ENCODE data around the gene KRTAP5-8.
"Not testable (repeated sequence)": the region's sequence is repeated elsewhere in the genome, so short reads cannot be mapped to it uniquely, and the experiment has no call there.

The KRTAP5-8 gene

GRCh38 chr11:71564430-71564829 is 26.6 kb downstream of the KRTAP5-8 start:
- Histone ChIP-seq H2AFZ (ENCODE audit: low read depth, low read length) (no peak overlapping the region), H3K79me2 (ENCODE audit: insufficient read depth, low read length) (no peaks in the 10 kb centered on the region), H3K4me2 (ENCODE audit: insufficient read depth, low read length) (no peak overlapping the region), H3K27me3 (ENCODE audit: insufficient read depth, low read length, poor library complexity) (peaks cover 11% of the 10 kb centered on the region), H3K36me3 (ENCODE audit: insufficient read depth, low read length) (no peaks in the 10 kb centered on the region), H3K4me1 (ENCODE audit: insufficient read depth, low read length) (no peaks in the 10 kb centered on the region), H3K9me3 (ENCODE audit: insufficient read depth, low read length, severe bottlenecking) (no peaks in the 10 kb centered on the region), H3K9ac (ENCODE audit: low read depth, low read length) (no peak overlapping the region), H3K27ac (ENCODE audit: low read length) (no peak overlapping the region), H3K4me3 (ENCODE audit: low read depth in 1 of 2, low read length in 2 of 2) (no peak overlapping the region), H4K20me1 (ENCODE audit: insufficient read depth, low read length) (peaks cover 4% of the 10 kb centered on the region; the same call in 1 of the 2 replicates)
- DNase-seq (no peak), ATAC-seq (ENCODE audit: insufficient read depth, low read depth) (no peak)
- TF ChIP-seq CTCF (IDR thresholded peaks at IDR 0.05; ENCODE audit: borderline replicate concordance, extremely low read depth, low read length, poor library complexity, severe bottlenecking) (no peak), EZH2 (IDR thresholded peaks at IDR 0.05; ENCODE audit: borderline replicate concordance, low read depth, low read length, severe bottlenecking) (no peak)

GRCh38 chr11:71565263-71565662 is 27.4 kb downstream of the KRTAP5-8 start, which contains the start of gene KRTAP5-10:
Gene KRTAP5-10 (plus strand): TSS chr11:71565563. CDS start chr11:71565588, 25 bp downstream.
- Histone ChIP-seq H3K27me3 (ENCODE audit: insufficient read depth, low read length, poor library complexity) (peaks cover 11% of the 10 kb centered on the region), H3K27ac (ENCODE audit: low read length) (no peak within 1 kb of the TSS), H3K9ac (ENCODE audit: low read depth, low read length) (no peak within 1 kb of the TSS), H3K4me1 (ENCODE audit: insufficient read depth, low read length) (no peaks in the 10 kb centered on the region), H4K20me1 (ENCODE audit: insufficient read depth, low read length) (peaks cover 4% of the 10 kb centered on the region; the same call in 1 of the 2 replicates), H3K36me3 (ENCODE audit: insufficient read depth, low read length) (no peaks in the 10 kb centered on the region), H3K79me2 (ENCODE audit: insufficient read depth, low read length) (no peaks in the 10 kb centered on the region), H3K9me3 (ENCODE audit: insufficient read depth, low read length, severe bottlenecking) (no peaks in the 10 kb centered on the region), H2AFZ (ENCODE audit: low read depth, low read length) (no peak within 1 kb of the TSS), H3K4me2 (ENCODE audit: insufficient read depth, low read length) (no peak within 1 kb of the TSS), H3K4me3 (ENCODE audit: low read depth in 1 of 2, low read length in 2 of 2) (no peak within 1 kb of the TSS)
- no peak for DNase-seq
- TF ChIP-seq EZH2 (IDR thresholded peaks at IDR 0.05; ENCODE audit: borderline replicate concordance, low read depth, low read length, severe bottlenecking) (no peak), CTCF (IDR thresholded peaks at IDR 0.05; ENCODE audit: borderline replicate concordance, extremely low read depth, low read length, poor library complexity, severe bottlenecking) (no peak)
- ATAC-seq (ENCODE audit: insufficient read depth, low read depth): no peak

GRCh38 chr11:71566081-71566620 is 28.3 kb downstream of the KRTAP5-8 start:
- Histone ChIP-seq H4K20me1 (ENCODE audit: insufficient read depth, low read length) (peaks cover 4% of the 10 kb centered on the region; the same call in 1 of the 2 replicates), H2AFZ (ENCODE audit: low read depth, low read length) (no peak overlapping the region), H3K27ac (ENCODE audit: low read length) (no peak overlapping the region), H3K4me3 (ENCODE audit: low read depth in 1 of 2, low read length in 2 of 2) (no peak overlapping the region), H3K9ac (ENCODE audit: low read depth, low read length) (no peak overlapping the region), H3K4me2 (ENCODE audit: insufficient read depth, low read length) (no peak overlapping the region), H3K9me3 (ENCODE audit: insufficient read depth, low read length, severe bottlenecking) (no peaks in the 10 kb centered on the region), H3K27me3 (ENCODE audit: insufficient read depth, low read length, poor library complexity) (peaks cover 11% of the 10 kb centered on the region), H3K79me2 (ENCODE audit: insufficient read depth, low read length) (no peaks in the 10 kb centered on the region), H3K36me3 (ENCODE audit: insufficient read depth, low read length) (no peaks in the 10 kb centered on the region), H3K4me1 (ENCODE audit: insufficient read depth, low read length) (no peaks in the 10 kb centered on the region)
- TF ChIP-seq EZH2 (IDR thresholded peaks at IDR 0.05; ENCODE audit: borderline replicate concordance, low read depth, low read length, severe bottlenecking) (no peak), CTCF (IDR thresholded peaks at IDR 0.05; ENCODE audit: borderline replicate concordance, extremely low read depth, low read length, poor library complexity, severe bottlenecking) (no peak)
- ATAC-seq (ENCODE audit: insufficient read depth, low read depth) (no peak), DNase-seq (no peak)

GRCh38 chr11:71566626-71567599 is 29.1 kb downstream of the KRTAP5-8 start:
- not testable (repeated sequence) for H3K27me3 ChIP-seq (ENCODE audit: insufficient read depth, low read length, poor library complexity); H3K79me2 ChIP-seq (ENCODE audit: insufficient read depth, low read length); H3K4me2 ChIP-seq (ENCODE audit: insufficient read depth, low read length); H3K9me3 ChIP-seq (ENCODE audit: insufficient read depth, low read length, severe bottlenecking); H2AFZ ChIP-seq (ENCODE audit: low read depth, low read length); DNase-seq; H3K27ac ChIP-seq (ENCODE audit: low read length); ATAC-seq (ENCODE audit: insufficient read depth, low read depth); H3K4me1 ChIP-seq (ENCODE audit: insufficient read depth, low read length); H3K4me3 ChIP-seq (ENCODE audit: low read depth in 1 of 2, low read length in 2 of 2); H4K20me1 ChIP-seq (ENCODE audit: insufficient read depth, low read length); H3K9ac ChIP-seq (ENCODE audit: low read depth, low read length); H3K36me3 ChIP-seq (ENCODE audit: insufficient read depth, low read length)

GRCh38 chr11:71567633-71568032 is 29.8 kb downstream of the KRTAP5-8 start:
- not testable (repeated sequence) for ATAC-seq (ENCODE audit: insufficient read depth, low read depth); H3K4me2 ChIP-seq (ENCODE audit: insufficient read depth, low read length); H3K9ac ChIP-seq (ENCODE audit: low read depth, low read length); H3K36me3 ChIP-seq (ENCODE audit: insufficient read depth, low read length); H4K20me1 ChIP-seq (ENCODE audit: insufficient read depth, low read length); H3K4me3 ChIP-seq (ENCODE audit: low read depth in 1 of 2, low read length in 2 of 2); H3K27me3 ChIP-seq (ENCODE audit: insufficient read depth, low read length, poor library complexity); H3K79me2 ChIP-seq (ENCODE audit: insufficient read depth, low read length); H3K27ac ChIP-seq (ENCODE audit: low read length); H3K9me3 ChIP-seq (ENCODE audit: insufficient read depth, low read length, severe bottlenecking); H2AFZ ChIP-seq (ENCODE audit: low read depth, low read length); H3K4me1 ChIP-seq (ENCODE audit: insufficient read depth, low read length); DNase-seq
